Fibroblast of lung (primary cell): ENCODE data around the gene TNFRSF11A. TPM values are rescaled to one million over a fixed set of nuclear protein-coding genes. Genes with fewer than 3 reads are reported as not detected.

Experiments
- DNase-seq, 2 donors: peaks; one replicate each; pipeline versions ENCODE4 v3.0.0 to v3.0.0-alpha.2; 2010; ENCODE audit warnings: low read depth in 2 of 2
- H2AFZ ChIP-seq: 2 replicates; pipeline ENCODE4 v1.5.1; 2012; ENCODE audit warnings: low read length, control low read depth, inconsistent platforms
- H3K27ac ChIP-seq: 2 replicates; pipeline ENCODE4 v1.5.1; 2011; ENCODE audit warnings: low read length, control low read depth; ENCODE audit not compliant: insufficient read depth
- H3K27me3 ChIP-seq: 2 replicates; pipeline ENCODE4 v1.5.1; 2011; ENCODE audit warnings: mild to moderate bottlenecking, low read length; ENCODE audit not compliant: control insufficient read depth, insufficient read depth
- H3K36me3 ChIP-seq: 2 replicates; pipeline ENCODE4 v1.5.1; 2011; ENCODE audit warnings: low read length; ENCODE audit not compliant: control insufficient read depth, insufficient read depth
- H3K4me1 ChIP-seq: 2 replicates; pipeline ENCODE4 v1.5.1; 2011; ENCODE audit warnings: low read length; ENCODE audit not compliant: control insufficient read depth, insufficient read depth; ENCODE audit errors: extremely low read depth
- H3K4me2 ChIP-seq: 2 replicates; pipeline ENCODE4 v1.5.1; 2011; ENCODE audit warnings: low read length, control low read depth; ENCODE audit not compliant: insufficient read depth; ENCODE audit errors: extremely low read depth
- H3K4me3 ChIP-seq, 4 experiments: fragments of 200-600 bp in 1 of 4; sonication (generic) in 1 of 4; replicated peaks in 1 of 4; 2 replicates each; pipeline ENCODE4 v1.5.1; 2011 to 2016; ENCODE audit warnings: low read length in 4 of 4, low read depth in 3 of 4, mild to moderate bottlenecking in 3 of 4, control low read depth in 2 of 4, inconsistent platforms in 1 of 4, mixed read lengths in 1 of 4; ENCODE audit not compliant: insufficient read depth in 1 of 4; ENCODE audit errors: control extremely low read depth in 1 of 4
- H3K79me2 ChIP-seq: 2 replicates; pipeline ENCODE4 v1.5.1; 2012; ENCODE audit warnings: mild to moderate bottlenecking, low read length, inconsistent platforms; ENCODE audit not compliant: control insufficient read depth, insufficient read depth
- H3K9ac ChIP-seq: 2 replicates; pipeline ENCODE4 v1.5.1; 2011; ENCODE audit warnings: mild to moderate bottlenecking, low read length, control low read depth; ENCODE audit not compliant: insufficient read depth
- H3K9me3 ChIP-seq: 2 replicates; pipeline ENCODE4 v1.5.1; 2012; ENCODE audit warnings: low read depth, low read length; ENCODE audit not compliant: control insufficient read depth, insufficient read depth
- H4K20me1 ChIP-seq: 2 replicates; pipeline ENCODE4 v1.5.1; 2011; ENCODE audit warnings: low read length; ENCODE audit not compliant: control insufficient read depth, insufficient read depth; ENCODE audit errors: extremely low read depth
- EZH2 ChIP-seq: IDR thresholded peaks from 2 replicates; pipeline ENCODE4 v1.5.1; 2012; ENCODE audit warnings: low read length, control low read depth, mild to moderate bottlenecking; ENCODE audit errors: missing control alignments
- polyA plus RNA-seq, 2 donors: library from polyadenylated mRNA; depleted of rRNA in 1 of 2; stranded (reverse) in 1 of 2; unstranded in 1 of 2; fragments of >200 nt; gene quantifications; 2 replicates each; pipeline ENCODE4 v1.2.1, GENCODE V29; 2011 to 2012; ENCODE audit warnings: missing spikeins in 1 of 2
- total RNA-seq: library from RNA; depleted of rRNA; stranded (reverse); fragments of >200 nt; gene quantifications from 2 replicates; pipeline ENCODE4 v1.2.1, GENCODE V29; 2014
- TF ChIP-seq, protein P1 (sequence below), 2 donors: IDR thresholded peaks in 1 of 2; conservative IDR thresholded peaks in 1 of 2; 1 replicate in 1 of 2; 2 replicates in 1 of 2; pipeline ENCODE4 v1.5.1; 2011 to 2012; ENCODE audit warnings: low read length in 2 of 2, control low read depth in 1 of 2, inconsistent platforms in 1 of 2, low read depth in 1 of 2, mild to moderate bottlenecking in 1 of 2

TNFRSF11A gene
- total and polyA plus RNA-seq, 2 donors (not counting 1 experiment from before 2014, with no cell fraction given), result 0.11 to 0.66 TPM

DNA sequence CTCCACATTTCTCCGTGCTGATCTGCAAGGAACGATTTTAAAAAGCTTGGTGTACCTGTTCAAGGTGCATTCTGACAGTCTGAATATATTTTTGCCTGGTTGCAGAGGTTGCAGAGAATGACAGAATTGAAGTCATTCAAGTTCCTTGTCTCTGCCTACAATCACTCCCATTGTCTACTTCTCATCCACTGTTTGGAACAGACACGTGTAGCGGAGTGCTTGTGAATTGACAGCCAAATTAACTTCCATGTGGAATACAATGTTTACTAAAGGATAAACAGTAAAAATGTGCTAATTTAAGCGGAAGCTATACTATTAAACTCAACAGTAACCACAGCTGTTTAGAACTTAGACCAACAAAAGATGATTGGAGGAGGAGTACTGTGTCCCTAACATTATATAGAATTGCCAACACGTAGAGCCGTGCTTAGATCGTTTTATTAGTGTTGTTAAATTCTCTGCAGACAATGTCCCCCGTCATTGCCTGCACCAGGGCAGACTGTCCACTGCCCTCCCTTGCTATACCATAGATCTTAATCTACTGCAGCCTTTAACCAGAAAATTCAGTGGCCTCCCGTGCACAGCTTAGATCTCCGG, 110.4 kb downstream of the TNFRSF11A start:
- H4K20me1 ChIP-seq, result no peaks in the 10 kb centered on the region
- TF ChIP-seq, protein P1, sequence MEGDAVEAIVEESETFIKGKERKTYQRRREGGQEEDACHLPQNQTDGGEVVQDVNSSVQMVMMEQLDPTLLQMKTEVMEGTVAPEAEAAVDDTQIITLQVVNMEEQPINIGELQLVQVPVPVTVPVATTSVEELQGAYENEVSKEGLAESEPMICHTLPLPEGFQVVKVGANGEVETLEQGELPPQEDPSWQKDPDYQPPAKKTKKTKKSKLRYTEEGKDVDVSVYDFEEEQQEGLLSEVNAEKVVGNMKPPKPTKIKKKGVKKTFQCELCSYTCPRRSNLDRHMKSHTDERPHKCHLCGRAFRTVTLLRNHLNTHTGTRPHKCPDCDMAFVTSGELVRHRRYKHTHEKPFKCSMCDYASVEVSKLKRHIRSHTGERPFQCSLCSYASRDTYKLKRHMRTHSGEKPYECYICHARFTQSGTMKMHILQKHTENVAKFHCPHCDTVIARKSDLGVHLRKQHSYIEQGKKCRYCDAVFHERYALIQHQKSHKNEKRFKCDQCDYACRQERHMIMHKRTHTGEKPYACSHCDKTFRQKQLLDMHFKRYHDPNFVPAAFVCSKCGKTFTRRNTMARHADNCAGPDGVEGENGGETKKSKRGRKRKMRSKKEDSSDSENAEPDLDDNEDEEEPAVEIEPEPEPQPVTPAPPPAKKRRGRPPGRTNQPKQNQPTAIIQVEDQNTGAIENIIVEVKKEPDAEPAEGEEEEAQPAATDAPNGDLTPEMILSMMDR (conservative IDR thresholded peaks at IDR 0.05 in 1 of 2, IDR thresholded peaks at IDR 0.05 in 1 of 2; ENCODE audit: low read depth in 1 of 2, low read length in 2 of 2), result no peak
- TF ChIP-seq EZH2, result no peak
- no peak overlapping the region for H3K4me2 ChIP-seq
- no peaks in the 10 kb centered on the region for H3K79me2 ChIP-seq
- H3K27ac ChIP-seq, result no peak overlapping the region
- H3K27me3 ChIP-seq, result no peaks in the 10 kb centered on the region
- H3K36me3 ChIP-seq, result no peaks in the 10 kb centered on the region
- H2AFZ ChIP-seq, result no peak overlapping the region
- DNase-seq, result no peak
- no peak overlapping the region for H3K9ac ChIP-seq
- no peak overlapping the region for H3K4me3 ChIP-seq
- no peaks in the 10 kb centered on the region for H3K9me3 ChIP-seq
- peaks cover 11% of the 10 kb centered on the region for H3K4me1 ChIP-seq

DNA sequence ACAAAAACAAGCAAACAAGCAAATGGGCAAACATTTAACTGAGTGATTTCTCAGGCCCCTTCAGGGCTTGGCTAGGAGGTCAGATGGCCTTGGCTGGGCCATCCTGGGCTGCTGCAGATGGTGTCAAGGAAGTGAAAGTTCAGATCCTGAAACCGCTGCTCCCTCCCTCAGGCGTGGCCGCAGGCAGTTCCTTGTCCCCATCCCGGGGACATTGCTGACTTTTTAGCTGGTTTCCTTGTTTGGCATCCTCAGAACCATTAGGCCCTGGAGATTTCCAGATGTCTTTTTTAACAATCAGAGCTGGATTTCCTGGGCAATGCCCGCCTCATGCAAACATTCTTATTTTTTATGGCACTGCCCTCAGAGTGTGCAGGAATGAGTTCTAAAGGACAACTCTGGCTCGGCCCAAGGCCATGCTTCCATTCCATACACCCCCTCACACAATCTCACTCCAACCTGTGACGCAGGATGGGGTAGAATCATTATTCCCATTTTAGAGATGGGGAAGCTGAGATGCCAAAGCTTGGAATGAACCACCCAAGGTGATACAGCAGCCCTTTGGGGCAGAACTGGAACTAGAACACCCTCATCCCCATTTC, 111.6 kb downstream of the TNFRSF11A start:
- Histone ChIP-seq H3K27me3 (no peaks in the 10 kb centered on the region), H4K20me1 (no peaks in the 10 kb centered on the region), H3K4me1 (peaks cover 11% of the 10 kb centered on the region), H3K4me2 (no peak overlapping the region), H3K9ac (no peak overlapping the region), H2AFZ (no peak overlapping the region), H3K27ac (no peak overlapping the region), H3K36me3 (no peaks in the 10 kb centered on the region), H3K9me3 (no peaks in the 10 kb centered on the region), H3K4me3 (no peak overlapping the region), H3K79me2 (no peaks in the 10 kb centered on the region)
- DNase-seq, result no peak
- TF ChIP-seq, protein P1 (conservative IDR thresholded peaks at IDR 0.05 in 1 of 2, IDR thresholded peaks at IDR 0.05 in 1 of 2; ENCODE audit: low read depth in 1 of 2, low read length in 2 of 2), result no peak

DNA sequence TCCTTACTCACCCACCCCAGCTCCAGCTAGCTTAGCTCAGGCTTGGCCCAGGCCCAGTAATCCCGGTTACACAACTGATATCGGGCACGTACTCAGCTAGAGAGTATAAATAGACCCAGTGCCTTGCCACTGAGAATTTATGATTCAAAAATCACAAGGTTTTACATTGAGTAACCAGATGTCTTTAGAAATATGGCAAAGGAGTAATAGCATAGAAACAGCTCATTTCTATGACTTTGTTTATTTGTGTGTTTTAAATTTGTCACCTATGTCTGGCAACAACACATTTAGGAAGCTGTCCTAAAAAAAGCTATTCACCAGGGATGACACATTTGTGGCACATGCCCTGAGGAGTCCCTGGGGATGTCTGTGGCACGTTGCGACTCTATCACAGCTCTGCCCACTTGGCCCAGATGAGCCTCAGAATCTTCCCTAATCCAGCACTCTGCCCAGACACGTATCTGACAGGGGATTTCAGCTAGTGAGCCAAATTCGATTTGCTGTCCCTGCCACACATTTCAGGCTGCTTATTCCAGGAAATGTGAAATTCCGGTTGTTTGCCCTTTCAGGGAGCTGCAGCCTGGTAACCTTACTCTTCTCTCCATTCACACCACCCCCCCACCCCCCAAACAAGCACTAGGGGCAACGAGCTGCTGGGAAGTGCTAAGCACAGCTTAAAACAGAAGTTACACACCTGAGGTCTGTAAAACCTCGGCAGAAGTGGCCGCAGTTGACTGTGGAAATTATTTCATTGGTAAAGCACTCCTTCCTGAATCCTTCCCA, 112.3 kb downstream of the TNFRSF11A start:
- peaks cover 11% of the 10 kb centered on the region for H3K4me1 ChIP-seq
- H3K27me3 ChIP-seq, result no peaks in the 10 kb centered on the region
- peak overlapping the region in 1 of 4 experiments; percentile 4 for H3K4me3 ChIP-seq
- H2AFZ ChIP-seq, result no peak overlapping the region
- H3K4me2 ChIP-seq, result peak overlapping the region; percentile 82
- no peaks in the 10 kb centered on the region for H4K20me1 ChIP-seq
- H3K36me3 ChIP-seq, result no peaks in the 10 kb centered on the region
- peak; percentile 45 to 85 for DNase-seq
- peak overlapping the region; percentile 47 for H3K27ac ChIP-seq
- TF ChIP-seq EZH2, result no peak
- TF ChIP-seq, protein P1 (conservative IDR thresholded peaks at IDR 0.05 in 1 of 2, IDR thresholded peaks at IDR 0.05 in 1 of 2; ENCODE audit: low read depth in 1 of 2, low read length in 2 of 2), result no peak
- no peaks in the 10 kb centered on the region for H3K79me2 ChIP-seq
- no peaks in the 10 kb centered on the region for H3K9me3 ChIP-seq
- no peak overlapping the region for H3K9ac ChIP-seq
